ENCODE data around the gene PLEK.

DNA sequence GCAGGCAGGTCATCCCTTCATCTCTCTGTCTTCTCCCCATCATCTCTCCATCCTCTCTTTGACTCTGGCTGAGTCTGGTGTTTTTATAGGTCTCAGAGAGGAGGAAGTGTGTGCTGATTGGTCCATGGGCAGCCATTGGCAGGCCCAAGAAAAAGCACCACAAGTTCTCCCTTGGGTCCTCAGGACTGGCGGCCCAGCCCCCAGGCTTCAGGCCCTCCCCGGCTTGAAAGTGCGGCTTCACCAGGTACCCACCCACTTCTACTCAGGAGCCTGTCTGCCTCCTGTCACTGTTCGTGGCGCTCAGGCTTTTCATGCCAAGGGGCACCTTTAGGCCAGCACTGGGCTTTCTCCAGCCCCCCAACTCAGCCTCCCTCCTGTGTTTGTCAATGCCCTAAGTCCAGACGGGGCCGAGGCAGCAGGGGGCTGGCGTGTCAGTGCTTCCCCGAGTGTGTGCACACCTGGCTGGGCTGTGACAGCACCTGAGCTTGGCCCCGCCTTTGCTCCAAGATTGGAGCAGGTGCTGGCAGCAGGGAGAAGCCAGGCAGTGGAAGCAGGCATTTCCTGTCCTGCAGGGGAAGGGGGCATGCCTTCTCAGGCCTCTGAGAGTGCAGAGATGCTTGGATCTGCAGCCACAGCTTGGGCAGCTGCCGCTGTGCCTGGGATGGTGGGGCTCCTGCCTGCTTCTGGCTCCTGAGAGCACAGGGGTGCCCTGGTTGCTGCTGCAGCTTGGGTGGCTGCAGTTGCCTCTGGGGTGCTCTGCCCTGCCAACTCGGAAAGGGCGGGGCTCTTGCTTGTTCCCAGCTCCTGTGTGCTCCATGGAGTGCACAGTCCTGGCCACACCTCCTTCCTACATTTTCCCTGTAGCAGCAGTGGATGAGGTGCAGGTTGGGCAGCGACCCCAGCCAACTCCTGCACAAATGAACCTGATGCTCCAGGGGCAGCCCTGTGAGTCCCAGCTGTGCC lies 67.9 kb downstream of the PLEK start:
- TF ChIP-seq ZNF785 (tag by site-specific recombination; IDR thresholded peaks at IDR 0.05): no peak
- no peak for TF ChIP-seq ZBTB7A (tag by site-specific recombination; IDR thresholded peaks at IDR 0.05; ENCODE audit: low read depth)
- TF ChIP-seq, protein P1, sequence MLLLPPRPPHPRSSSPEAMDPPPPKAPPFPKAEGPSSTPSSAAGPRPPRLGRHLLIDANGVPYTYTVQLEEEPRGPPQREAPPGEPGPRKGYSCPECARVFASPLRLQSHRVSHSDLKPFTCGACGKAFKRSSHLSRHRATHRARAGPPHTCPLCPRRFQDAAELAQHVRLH (tag by site-specific recombination; IDR thresholded peaks at IDR 0.05): no peak
- TF ChIP-seq, protein P2, sequence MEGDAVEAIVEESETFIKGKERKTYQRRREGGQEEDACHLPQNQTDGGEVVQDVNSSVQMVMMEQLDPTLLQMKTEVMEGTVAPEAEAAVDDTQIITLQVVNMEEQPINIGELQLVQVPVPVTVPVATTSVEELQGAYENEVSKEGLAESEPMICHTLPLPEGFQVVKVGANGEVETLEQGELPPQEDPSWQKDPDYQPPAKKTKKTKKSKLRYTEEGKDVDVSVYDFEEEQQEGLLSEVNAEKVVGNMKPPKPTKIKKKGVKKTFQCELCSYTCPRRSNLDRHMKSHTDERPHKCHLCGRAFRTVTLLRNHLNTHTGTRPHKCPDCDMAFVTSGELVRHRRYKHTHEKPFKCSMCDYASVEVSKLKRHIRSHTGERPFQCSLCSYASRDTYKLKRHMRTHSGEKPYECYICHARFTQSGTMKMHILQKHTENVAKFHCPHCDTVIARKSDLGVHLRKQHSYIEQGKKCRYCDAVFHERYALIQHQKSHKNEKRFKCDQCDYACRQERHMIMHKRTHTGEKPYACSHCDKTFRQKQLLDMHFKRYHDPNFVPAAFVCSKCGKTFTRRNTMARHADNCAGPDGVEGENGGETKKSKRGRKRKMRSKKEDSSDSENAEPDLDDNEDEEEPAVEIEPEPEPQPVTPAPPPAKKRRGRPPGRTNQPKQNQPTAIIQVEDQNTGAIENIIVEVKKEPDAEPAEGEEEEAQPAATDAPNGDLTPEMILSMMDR (tag by site-specific recombination; IDR thresholded peaks at IDR 0.05): no peak
- TF ChIP-seq ZNF596 (tag by site-specific recombination; IDR thresholded peaks at IDR 0.05): no peak

Data from HEK293 (cell line).